GM03348 (cell line): ENCODE results near the gene EPHA3.
"Not testable (repeated sequence)": the region's sequence is repeated elsewhere in the genome, so short reads cannot be mapped to it uniquely, and the experiment has no call there.

ENCODE experiments used
- DNase-seq: peaks from one replicate; pipeline ENCODE4 v3.0.0; 2012; ENCODE audit warnings: low spot score

EPHA3 gene

DNA sequence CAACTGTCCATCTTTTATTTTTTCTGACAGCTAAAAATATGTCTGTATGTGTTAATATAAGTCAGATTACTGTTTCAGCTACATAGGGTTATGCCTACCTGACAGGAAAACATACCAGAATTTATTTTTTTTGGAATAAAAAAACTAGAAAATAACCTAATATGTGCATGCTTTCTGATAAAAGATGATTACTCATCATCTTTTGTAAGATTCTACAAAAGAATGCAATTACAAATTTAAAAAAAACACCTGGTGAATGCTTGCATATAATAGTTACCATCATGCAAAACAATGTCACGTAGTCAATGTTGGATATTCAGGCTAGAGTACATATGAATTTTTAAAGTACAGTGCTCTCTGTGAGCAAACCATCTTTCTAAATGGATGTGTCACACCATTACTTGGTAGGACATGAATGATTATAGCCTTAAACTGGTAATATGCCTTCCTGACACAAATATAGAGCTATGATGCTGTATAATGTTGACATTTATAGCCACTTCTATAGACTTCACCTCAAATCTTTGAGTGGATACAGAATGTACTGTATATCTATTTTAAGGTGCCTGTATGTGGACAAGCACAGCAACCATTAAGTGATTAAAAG, 180.6 kb downstream of the EPHA3 start:
- no peak for DNase-seq

DNA sequence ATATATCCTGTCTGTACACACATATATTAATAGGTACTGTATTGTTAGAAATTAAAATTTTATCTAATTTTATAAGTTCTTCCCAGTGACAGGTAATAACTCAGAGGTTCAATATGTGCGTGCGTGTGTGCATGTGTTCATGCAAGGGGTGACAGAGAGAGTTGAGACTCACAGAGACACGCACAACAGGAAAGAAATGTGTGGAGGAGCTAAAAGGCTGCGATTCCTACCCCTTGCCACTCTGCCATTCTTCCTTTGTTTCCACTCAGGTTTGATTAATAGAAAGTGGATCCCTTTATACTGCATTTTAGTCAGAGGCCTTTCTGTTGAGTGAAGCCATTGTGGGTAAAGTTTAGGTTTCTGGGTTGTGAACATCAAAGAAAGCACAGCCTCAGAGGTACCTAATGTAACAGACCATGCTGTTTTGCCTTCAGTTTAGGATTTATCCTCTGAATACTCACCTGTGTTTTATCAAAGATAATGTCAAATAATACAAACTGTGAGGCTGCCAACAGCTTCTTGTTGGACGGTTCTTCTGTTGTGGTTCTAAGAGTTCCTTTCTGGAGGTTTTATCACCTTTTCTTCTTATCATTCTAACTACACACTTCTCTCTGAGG, 182.3 kb downstream of the EPHA3 start:
- no peak for DNase-seq

GRCh38 chr3:89297199-89297598, 189.8 kb downstream of the EPHA3 start:
- no peak for DNase-seq

GRCh38 chr3:89300526-89300925, 193.1 kb downstream of the EPHA3 start:
- no peak for DNase-seq

GRCh38 chr3:89300981-89301380, 193.6 kb downstream of the EPHA3 start:
- peak; percentile 20 for DNase-seq

DNA sequence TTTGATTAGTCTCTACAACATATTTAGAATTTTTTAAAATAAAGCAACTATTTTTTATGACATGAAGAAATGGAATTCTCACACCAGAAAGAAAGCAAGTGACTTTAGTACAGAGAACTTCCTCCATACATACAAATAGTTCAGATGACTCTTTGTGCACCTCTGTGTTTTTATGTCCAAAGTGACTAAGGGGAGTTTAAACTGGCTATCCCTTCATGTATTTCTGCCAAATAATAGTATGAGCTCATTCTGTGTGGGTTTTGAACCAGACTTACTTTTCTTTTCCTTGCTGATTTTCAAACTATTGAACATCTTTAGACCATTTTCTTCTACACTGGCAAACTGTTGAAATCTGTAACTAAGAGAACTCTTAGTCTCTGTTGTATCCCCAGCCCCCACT, 196.3 kb downstream of the EPHA3 start:
- peak; percentile 26 for DNase-seq

- DNase-seq: peak; percentile 2
Observed at GRCh38 chr3:89306540-89306939, 199.1 kb downstream of the EPHA3 start.

- no peak for DNase-seq
Observed at GRCh38 chr3:89311581-89311980, 204.2 kb downstream of the EPHA3 start.

DNA sequence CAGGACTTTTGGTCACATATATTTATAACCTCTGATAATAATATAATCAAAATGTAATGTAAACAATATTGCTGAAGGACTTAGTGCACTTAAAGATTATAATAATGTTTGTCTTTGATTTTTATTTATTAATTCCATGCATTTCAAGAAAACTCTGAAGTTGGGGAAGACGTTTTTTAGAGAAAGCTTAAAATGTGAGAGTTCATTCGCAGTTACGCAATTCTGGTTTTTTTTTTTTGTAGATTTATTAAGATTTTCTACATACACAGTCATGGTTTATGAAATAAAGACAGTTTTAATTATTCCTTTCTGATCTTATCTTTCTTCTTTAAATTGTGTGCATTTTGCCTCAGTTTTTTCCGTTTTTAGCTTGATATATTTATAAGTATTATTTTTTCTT, 204.7 kb downstream of the EPHA3 start:
- DNase-seq: no peak

DNA sequence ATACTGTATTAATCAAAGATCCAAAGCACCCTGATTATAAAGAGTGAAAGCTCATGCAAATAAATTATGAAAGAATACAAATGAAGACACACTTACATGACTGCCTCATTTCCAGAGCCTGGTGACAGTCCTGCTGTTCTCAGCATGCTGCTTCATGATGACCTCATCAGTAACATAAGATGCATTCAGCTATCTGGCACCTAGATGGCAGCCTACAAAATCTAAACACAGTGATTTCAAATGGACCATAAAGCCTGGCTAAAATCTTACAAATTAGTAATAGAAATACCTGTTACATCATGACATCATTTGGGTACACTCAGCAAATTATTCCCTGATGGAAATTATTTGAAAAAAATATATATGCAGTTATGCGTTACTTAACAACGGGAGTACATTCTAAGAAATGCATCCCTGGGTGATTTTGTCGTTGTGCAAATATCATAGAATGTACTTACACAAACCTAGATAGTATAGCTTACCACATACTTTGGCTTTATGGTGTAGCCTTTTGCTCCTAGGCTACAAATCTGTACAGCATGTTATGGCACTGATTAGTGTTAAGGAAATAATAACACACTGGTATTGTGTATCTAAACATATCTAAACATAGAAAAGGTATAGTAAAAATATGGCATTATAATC, 207.2 kb downstream of the EPHA3 start:
- peak; percentile 13 for DNase-seq

DNA sequence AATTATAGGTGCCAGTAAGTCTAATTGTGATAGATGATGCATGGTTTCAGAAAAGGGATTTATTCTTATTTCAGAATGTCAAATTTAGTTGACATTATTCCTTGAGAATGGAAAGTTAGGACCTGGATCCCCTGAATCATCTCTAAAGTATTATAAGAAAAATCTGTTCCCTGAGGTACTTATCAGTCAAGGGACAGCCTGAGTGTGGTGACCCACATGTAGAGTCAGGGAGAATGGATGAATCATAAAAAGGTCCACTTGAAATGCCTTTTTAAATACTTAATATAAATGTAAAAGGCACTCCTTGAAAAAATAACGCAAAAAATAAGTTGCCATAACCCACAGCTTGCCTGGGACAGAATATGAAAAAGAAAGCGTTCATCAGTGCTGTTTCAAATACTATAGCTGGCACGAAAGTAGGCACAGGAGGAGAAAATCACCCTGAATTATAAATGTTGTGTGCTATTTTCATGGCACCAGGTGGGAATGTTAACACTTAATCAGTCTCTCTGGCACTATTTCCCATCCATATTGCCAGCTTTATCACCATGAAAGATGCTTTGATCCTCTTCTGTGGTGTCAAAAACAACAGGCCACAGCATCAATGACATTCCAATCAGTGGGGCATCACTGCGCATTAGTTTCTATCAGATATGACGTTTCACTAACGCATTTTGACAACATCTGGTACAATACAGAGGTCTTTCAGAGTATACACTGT, 208.5 kb downstream of the EPHA3 start:
- DNase-seq: no peak

GRCh38 chr3:89320186-89320585, 212.8 kb downstream of the EPHA3 start:
- no peak for DNase-seq

DNA sequence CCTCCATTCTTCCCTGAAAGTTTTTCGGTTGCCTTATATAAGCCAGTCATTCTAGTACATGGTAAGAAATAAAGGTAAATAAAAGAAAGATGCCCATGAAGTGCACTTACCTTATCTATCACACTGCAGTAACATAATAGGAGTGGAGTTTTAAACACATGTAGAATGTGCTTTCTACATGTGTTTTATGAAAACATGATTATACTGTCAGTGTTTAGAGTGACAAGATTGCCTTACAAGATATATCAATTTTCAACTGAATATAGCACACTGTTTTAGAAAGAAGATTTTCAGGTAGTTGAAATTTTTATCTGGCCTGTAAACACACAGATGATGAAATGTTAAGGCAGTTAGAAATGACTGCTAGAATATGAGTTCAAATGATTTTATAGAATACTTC, 219.6 kb downstream of the EPHA3 start:
- no peak for DNase-seq

DNA sequence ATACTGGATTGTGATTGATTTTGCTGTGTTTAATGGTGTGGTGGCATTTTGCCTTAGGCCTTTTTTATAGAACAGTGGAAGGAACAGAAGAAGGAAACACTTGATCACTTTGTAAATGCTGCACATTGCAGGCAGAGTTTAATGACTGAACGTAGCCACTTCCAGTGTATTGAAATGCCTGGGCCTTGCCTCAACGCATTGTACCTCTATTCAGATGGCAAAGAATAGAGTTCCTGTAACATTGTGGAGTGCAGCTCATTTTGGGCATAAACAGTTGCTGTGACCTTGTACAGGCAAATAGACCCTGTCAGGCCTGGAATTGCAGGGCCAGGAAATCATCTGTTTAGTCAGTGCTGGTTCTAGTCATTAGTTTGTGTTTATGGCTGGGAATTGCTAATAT, 225.0 kb downstream of the EPHA3 start:
- no peak for DNase-seq

- no peak for DNase-seq
Observed at GRCh38 chr3:89332793-89333192, 225.4 kb downstream of the EPHA3 start.

DNA sequence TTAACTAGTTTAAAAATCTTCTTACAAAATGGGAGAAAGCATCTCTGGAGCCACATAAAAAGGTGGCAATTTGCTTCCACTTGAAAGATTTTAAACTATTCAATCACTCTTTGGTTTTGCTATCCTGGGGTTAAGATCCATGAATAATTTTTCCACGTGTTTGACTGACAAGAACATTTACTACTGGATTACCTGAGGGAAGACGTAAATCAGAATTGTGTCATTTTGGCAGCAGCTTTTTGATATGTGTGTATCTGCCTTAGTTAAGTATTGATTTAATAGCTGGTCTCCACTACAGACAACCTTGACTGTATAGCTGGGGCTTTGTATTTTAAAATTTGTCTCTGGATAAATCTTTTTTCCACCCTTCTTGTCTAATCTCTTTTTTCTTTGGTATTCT, 228.3 kb downstream of the EPHA3 start:
- DNase-seq: no peak

DNA sequence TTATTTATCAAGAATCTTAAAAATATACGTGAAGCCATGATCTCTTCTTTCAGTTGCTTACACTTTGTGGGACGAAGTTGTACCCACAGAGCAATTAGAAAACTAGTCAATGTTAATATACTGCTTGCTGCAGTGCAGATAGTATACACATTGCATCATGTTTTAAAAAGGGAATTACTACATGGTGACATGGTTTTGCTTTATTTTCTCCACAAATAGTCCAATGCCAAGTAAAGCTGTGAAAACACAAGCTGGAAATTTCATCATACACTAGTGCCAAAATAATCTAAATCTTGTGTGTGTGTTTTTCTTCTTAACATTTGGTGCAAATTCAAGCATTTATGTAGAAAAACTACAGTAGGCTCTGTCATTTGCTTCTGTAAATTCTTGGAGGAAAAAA, 233.0 kb downstream of the EPHA3 start:
- no peak for DNase-seq

- DNase-seq: no peak
Observed at GRCh38 chr3:89344076-89344475, 236.7 kb downstream of the EPHA3 start.

- not testable (repeated sequence) for DNase-seq
Observed at GRCh38 chr3:89350935-89351334, 243.5 kb downstream of the EPHA3 start.

DNA sequence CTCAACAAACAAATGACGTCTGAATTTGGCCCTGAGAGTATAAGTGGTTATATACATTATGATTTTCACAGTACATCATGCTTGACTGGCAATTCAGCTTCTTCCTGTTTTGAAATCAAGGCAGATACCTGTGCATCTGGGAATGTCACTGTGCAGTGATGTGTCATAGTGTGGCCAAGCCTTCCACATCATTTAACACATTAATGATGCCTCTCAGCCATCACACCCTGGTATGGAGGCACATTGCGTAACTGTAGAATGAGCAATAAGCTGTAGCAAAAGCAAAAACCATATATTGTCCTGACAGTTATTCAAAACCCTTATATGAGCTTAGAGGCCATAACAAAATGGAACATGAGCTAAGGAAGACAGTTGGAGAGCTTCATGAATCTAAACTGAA, 246.0 kb downstream of the EPHA3 start:
- no peak for DNase-seq

DNA sequence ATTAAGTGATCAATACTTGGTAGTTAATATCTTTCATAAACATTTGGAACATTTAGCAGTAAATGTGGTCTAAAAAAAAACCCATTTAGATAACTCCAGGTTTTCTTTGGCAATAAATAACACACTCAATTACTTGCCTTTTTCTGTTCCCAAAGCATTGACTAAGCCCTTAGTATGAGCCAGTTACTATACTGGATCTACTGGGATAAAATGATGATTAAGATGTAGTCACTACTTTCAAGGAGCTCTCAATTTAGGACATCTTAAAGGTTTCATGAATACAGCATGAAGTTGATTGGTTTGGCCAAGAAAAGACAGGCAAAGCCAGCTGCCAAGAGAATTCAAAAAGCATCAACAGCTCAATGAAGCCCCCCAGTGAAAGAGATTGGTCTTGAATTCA, 250.9 kb downstream of the EPHA3 start:
- DNase-seq: no peak

DNA sequence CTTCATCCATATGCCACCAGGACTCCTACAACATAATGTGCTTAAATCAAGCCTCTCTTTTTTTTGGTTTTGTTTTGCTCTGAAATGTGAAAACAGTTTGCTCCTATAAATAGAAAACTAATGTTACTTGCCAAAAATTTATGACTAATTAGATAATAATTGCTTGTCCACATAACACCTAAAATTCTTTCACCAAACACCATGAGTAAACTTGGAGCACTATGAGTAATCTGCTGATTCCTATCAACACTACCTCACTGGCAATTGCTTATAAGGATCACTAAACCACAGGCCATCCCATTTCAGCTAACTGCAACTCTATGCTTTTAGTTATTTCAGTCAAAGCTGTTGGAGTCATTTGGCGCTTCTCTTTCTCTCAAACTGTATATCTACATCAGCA, 252.7 kb downstream of the EPHA3 start:
- peak; percentile 18 for DNase-seq

- DNase-seq: no peak
Observed at GRCh38 chr3:89362496-89362895, 255.1 kb downstream of the EPHA3 start.
